Right renal cortex interstitium (tissue), 3 donors: ENCODE measurements around the gene CRYBA4. TPM values are rescaled to one million over a fixed set of nuclear protein-coding genes. Genes with fewer than 3 reads are reported as not detected.

ENCODE experiments used
- polyA plus RNA-seq, 3 donors: library from polyadenylated mRNA; unstranded; fragments of 120-200 nt; gene quantifications; one replicate each; pipeline ENCODE4 v1.2.1, GENCODE V29; 2013; ENCODE audit not compliant: insufficient read length in 3 of 3

CRYBA4 gene
- polyA plus RNA-seq, 3 donors, result not detected

Other genes starting within 250 kb of the CRYBA4 start
- gene ASPHD2, start 192.7 kb upstream of the CRYBA4 start, polyA plus RNA-seq, result 1 to 10 TPM; 3.4 to 4.0 (median 3.7) TPM
- gene HPS4, start 138.2 kb upstream of the CRYBA4 start, polyA plus RNA-seq, result 10 to 100 TPM; 30.4 to 33.0 (median 31.4) TPM
- 10 to 100 TPM; 33.2 to 35.3 (median 33.8) TPM for gene SRRD, start 138.1 kb upstream of the CRYBA4 start, polyA plus RNA-seq
- gene TFIP11, start 109.5 kb upstream of the CRYBA4 start, polyA plus RNA-seq, result 10 to 100 TPM; 45.6 to 47.3 (median 46.5) TPM
- 10 to 100 TPM; 21.7 to 29.3 (median 27.6) TPM for gene TPST2, start 31.8 kb upstream of the CRYBA4 start, polyA plus RNA-seq
- under 1 TPM; 0.29 to 0.78 (median 0.69) TPM for gene CRYBB1, start 3.9 kb upstream of the CRYBA4 start, polyA plus RNA-seq
- under 1 TPM; 0.32 to 0.50 (median 0.35) TPM for gene MIAT, start 35.6 kb downstream of the CRYBA4 start, polyA plus RNA-seq